K562 (cell line): ENCODE measurements around the gene MTMR10. TPM values are rescaled to one million over a fixed set of nuclear protein-coding genes. Genes with fewer than 3 reads are reported as not detected.

ENCODE experiments used
- ATAC-seq: fragments of 200-7000 bp; cut with Tn5 transposase; 3 replicates; pipeline ENCODE4 v1.9.1; 2020; ENCODE audit warnings: moderate library complexity
- BruUV-seq: library from RNA; stranded (reverse); fragments of 400-500 nt; replicated peaks from 2 replicates; lab custom pipeline; 2021; lab: Mats Ljungman, UMichigan
- CTCF ChIA-PET: fragments of 300-600 bp; formaldehyde crosslinking; extraction: SDS; loops from one replicate; lab custom pipeline; 2021; ENCODE audit warnings: low intra/inter-chr PET ratio; lab: Yijun Ruan, JAX
- POLR2A ChIA-PET: fragments of 300-600, 350-650 bp; sonication (Branson Sonifier 250); formaldehyde crosslinking; extraction: SDS; loops from one replicate; lab custom pipeline; 2021; ENCODE audit warnings: antibody characterized with exemption, inconsistent platforms; lab: Yijun Ruan, JAX
- DNase-seq, 4 experiments: peaks; one replicate each; pipeline versions ENCODE4 v3.0.0 to v3.0.0-alpha.2; 2011 to 2018; ENCODE audit warnings: low spot score in 3 of 4, mixed read lengths in 3 of 4; ENCODE audit errors: extremely low read depth in 1 of 4
- FAIRE-seq: peaks from 2 replicates; lab custom pipeline; 2011; peaks lifted over from hg19 to GRCh38; lab: Jason Lieb, UNC
- H2AFZ ChIP-seq: 2 replicates; pipeline ENCODE4 v1.6.0; 2011; ENCODE audit warnings: low read depth, low read length, control low read depth, inconsistent platforms
- H3K27ac ChIP-seq: fragments of 200-600 bp; 3 replicates; pipeline ENCODE4 v1.8.0; 2011; ENCODE audit warnings: low read depth, mild to moderate bottlenecking, control low read depth, inconsistent platforms, low read length, moderate library complexity, mixed read lengths; ENCODE audit errors: extremely low read depth
- H3K27me3 ChIP-seq, 2 experiments: fragments of 300-600 bp in 1 of 2; 2 replicates in 1 of 2; 3 replicates in 1 of 2; pipeline versions ENCODE4 v1.6.0 to v1.8.0; 2011; ENCODE audit warnings: inconsistent platforms in 2 of 2, low read length in 2 of 2, mild to moderate bottlenecking in 1 of 2, mixed read lengths in 1 of 2, moderate library complexity in 1 of 2; ENCODE audit not compliant: control insufficient read depth in 2 of 2, insufficient read depth in 2 of 2
- H3K36me3 ChIP-seq: fragments of 300-600 bp; 3 replicates; pipeline ENCODE4 v1.8.0; 2011; ENCODE audit warnings: mild to moderate bottlenecking, low read length, inconsistent platforms; ENCODE audit not compliant: control insufficient read depth, insufficient read depth
- H3K4me1 ChIP-seq, 2 experiments: fragments of 200-600 bp in 1 of 2; replicated peaks in 1 of 2; 2 replicates in 1 of 2; 3 replicates in 1 of 2; pipeline versions ENCODE4 v1.5.1 to v1.8.0; 2011; ENCODE audit warnings: inconsistent platforms in 2 of 2, low read length in 2 of 2, mild to moderate bottlenecking in 1 of 2, mixed read lengths in 1 of 2, moderate library complexity in 1 of 2; ENCODE audit not compliant: control insufficient read depth in 2 of 2, insufficient read depth in 2 of 2
- H3K4me2 ChIP-seq: 2 replicates; pipeline ENCODE4 v1.6.1; 2011; ENCODE audit warnings: low read length, control low read depth, inconsistent platforms, mixed read lengths; ENCODE audit not compliant: insufficient read depth
- H3K4me3 ChIP-seq: fragments of 200-600 bp; sonication (generic), shearing (Covaris generic); 2 replicates; pipeline ENCODE4 v1.5.1; 2016; ENCODE audit warnings: control low read depth, inconsistent platforms
- H3K79me2 ChIP-seq: fragments of 200-600 bp; 3 replicates; pipeline ENCODE4 v1.8.0; 2011; ENCODE audit warnings: low read length, inconsistent platforms; ENCODE audit not compliant: control insufficient read depth, insufficient read depth
- H3K9ac ChIP-seq, 2 experiments: 2 replicates each; pipeline versions ENCODE4 v1.6.0 to v1.6.1; 2011; ENCODE audit warnings: low read depth in 2 of 2, low read length in 2 of 2, control low read depth in 1 of 2, inconsistent platforms in 1 of 2, mild to moderate bottlenecking in 1 of 2, mixed read lengths in 1 of 2; ENCODE audit not compliant: insufficient read depth in 1 of 2
- H3K9me1 ChIP-seq: one replicate; pipeline ENCODE4 v1.6.0; 2011; ENCODE audit warnings: inconsistent platforms, mild to moderate bottlenecking, low read length, moderate library complexity; ENCODE audit not compliant: control insufficient read depth, insufficient read depth
- H3K9me3 ChIP-seq: replicated peaks from 2 replicates; pipeline ENCODE4 v1.5.1; 2011; ENCODE audit warnings: low read depth, low read length, inconsistent platforms; ENCODE audit not compliant: control insufficient read depth, insufficient read depth
- H4K20me1 ChIP-seq: replicated peaks from 2 replicates; pipeline ENCODE4 v1.6.1; 2011; ENCODE audit warnings: low read length, inconsistent platforms, mixed read lengths; ENCODE audit not compliant: control insufficient read depth, insufficient read depth
- HNRNPH1 ChIP-seq: fragments of 200-400 bp; formaldehyde crosslinking; optimal IDR thresholded peaks from 2 replicates; pipeline ENCODE3; 2017; ENCODE audit warnings: low read depth, mild to moderate bottlenecking, low read length, moderate library complexity
- JUN ChIP-seq, 2 experiments: sonication (generic) in 1 of 2; formaldehyde crosslinking in 1 of 2; IDR thresholded peaks; 2 replicates each; pipeline versions ENCODE4 v1.6.1 to v1.8.0; 2012 to 2022; ENCODE audit warnings: borderline replicate concordance in 2 of 2, mild to moderate bottlenecking in 2 of 2, improper control_type of control experiment in 1 of 2, low read depth in 1 of 2, low read length in 1 of 2, missing genetic modification reagents in 1 of 2
- NBN ChIP-seq: fragments of 450-650 bp; IDR thresholded peaks from 2 replicates; pipeline ENCODE4 v1.6.1; 2016; ENCODE audit warnings: low read depth, mild to moderate bottlenecking
- NCOR1 ChIP-seq: fragments of 450-650 bp; IDR thresholded peaks from 2 replicates; pipeline ENCODE4 v1.6.1; 2016; ENCODE audit warnings: mild to moderate bottlenecking, moderate library complexity
- RBM15 ChIP-seq: fragments of 200-400 bp; formaldehyde crosslinking; IDR thresholded peaks from 2 replicates; pipeline ENCODE4 v1.6.1; 2018; ENCODE audit warnings: mild to moderate bottlenecking, low read length, moderate library complexity; ENCODE audit not compliant: insufficient read depth
- RUNX1 ChIP-seq: sonication (generic); IDR thresholded peaks from 2 replicates; pipeline ENCODE4 v1.6.1; 2016; ENCODE audit warnings: antibody characterized with exemption, low read depth
- WGBS: fragments of 100-300 bp; shearing (Covaris generic); methylation state at CpG from one replicate; pipeline ENCODE4 v1.1.6; 2016; ENCODE audit warnings: low coverage, mixed read lengths; ENCODE audit not compliant: insufficient coverage; ENCODE audit errors: missing lambda C conversion rate; 5-methylcytosine and 5-hydroxymethylcytosine counted together
- in situ Hi-C: fragments of 300-500 bp; cut with MboI; formaldehyde crosslinking; loops from 4 replicates; pipeline ENCODE4 v1.15.0; 2018; ENCODE audit warnings: inconsistent platforms, mixed read lengths
- intact Hi-C: fragments of 100-400 bp; cut with micrococcal nuclease; formaldehyde crosslinking; loops from 2 replicates; pipeline ENCODE4 v1.14.2; 2022
- polyA plus RNA-seq, 8 experiments: library from polyadenylated mRNA; depleted of rRNA in 4 of 8; stranded (reverse) in 5 of 8; unstranded in 3 of 8; fragments of >200 nt; fragmentation: Nextera tagmentation in 2 of 8; fragmentation: Illumina TruSeq in 1 of 8; extraction: Ambion mirVana in 2 of 8; extraction: Trizol in 1 of 8; gene quantifications; 2 replicates each; pipeline versions ENCODE4 v1.2.1 to v1.2.3, GENCODE V29; 2011 to 2014; ENCODE audit warnings: inconsistent platforms in 1 of 8, missing spikeins in 1 of 8
- total RNA-seq, 7 experiments: library from RNA; depleted of rRNA in 6 of 7; stranded (reverse); fragments of >200 nt in 6 of 7; fragmentation: Illumina TruSeq in 2 of 7; extraction: Trizol in 2 of 7; gene quantifications; 2 replicates each; pipeline versions ENCODE4 v1.2.1 to v1.2.3, GENCODE V29; 2011 to 2021; ENCODE audit warnings: low replicate concordance in 1 of 7
- TF ChIP-seq, protein P1 (sequence below): conservative IDR thresholded peaks from 2 replicates; pipeline ENCODE4 v1.6.1; 2011; ENCODE audit warnings: low read depth, mild to moderate bottlenecking, low read length; ENCODE audit not compliant: control insufficient read depth
- TF ChIP-seq, protein P2 (sequence below): fragments of 450-650 bp; IDR thresholded peaks from 2 replicates; pipeline ENCODE4 v1.6.1; 2016; ENCODE audit warnings: mild to moderate bottlenecking
- TF ChIP-seq, protein P3 (sequence below): sonication (generic); formaldehyde crosslinking; IDR thresholded peaks from 2 replicates; pipeline ENCODE4 v1.9.0; 2022; ENCODE audit warnings: mild to moderate bottlenecking, missing genetic modification reagents
- TF ChIP-seq, protein P4 (sequence below): fragments of 250-450 bp; sonication (Bioruptor Pico); IDR thresholded peaks from 2 replicates; pipeline ENCODE4 v1.4.0; 2020; ENCODE audit warnings: mild to moderate bottlenecking, moderate library complexity, borderline replicate concordance
- TF ChIP-seq, protein P5 (sequence below): fragments of 450-650 bp; formaldehyde crosslinking; IDR thresholded peaks from 2 replicates; pipeline ENCODE4 v1.4.0; 2020; ENCODE audit warnings: mild to moderate bottlenecking, moderate library complexity
- TF ChIP-seq, protein P6 (sequence below): fragments of 450-650 bp; formaldehyde crosslinking; IDR thresholded peaks from 2 replicates; pipeline ENCODE4 v1.4.0; 2020; ENCODE audit warnings: mild to moderate bottlenecking

Gene MTMR10
- total and polyA plus RNA-seq, 9 of the 15 experiments (the other 6 are each of a cell fraction or from before 2014, with no cell fraction given): 1.6 to 6.8 (median 4.8) TPM

DNA sequence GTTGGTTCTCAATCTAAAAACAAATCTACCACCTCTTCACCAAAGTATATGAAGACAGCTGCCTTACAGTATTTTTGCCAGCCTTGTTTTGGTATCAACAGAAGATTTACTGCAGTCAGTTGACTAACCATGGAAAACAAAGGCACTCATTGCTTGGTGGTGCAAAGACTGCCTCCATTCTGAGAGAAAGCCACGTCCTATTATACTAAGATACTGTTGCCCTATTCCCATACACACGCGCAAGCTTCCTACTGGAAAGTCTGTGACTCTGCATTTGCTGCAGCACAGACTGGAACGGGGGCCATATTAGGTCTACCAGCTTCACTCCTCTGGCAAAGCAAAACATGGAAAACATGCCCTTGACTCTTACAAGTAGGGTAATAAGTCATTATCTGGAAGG is 18.0 kb downstream of the MTMR10 start:
- Histone ChIP-seq H3K4me2 (no peak overlapping the region), H3K27ac (no peak overlapping the region), H3K27me3 (no peaks in the 10 kb centered on the region), H3K36me3 (peaks cover 12% of the 10 kb centered on the region; the same call in 2 of the 3 replicates), H3K4me1 (peaks cover 0 to under 1% of the 10 kb centered on the region in 2 experiments; a peak in 1 of 5 replicates), H3K79me2 (no peaks in the 10 kb centered on the region), H2AFZ (no peak overlapping the region), H4K20me1 (peaks cover 7% of the 10 kb centered on the region; the same call in 1 of the 2 replicates), H3K9me3 (no peaks in the 10 kb centered on the region), H3K4me3 (no peak overlapping the region), H3K9ac (no peak overlapping the region), H3K9me1 (no peaks in the 10 kb centered on the region)
- ChIA-PET POLR2A (interaction anchor here (1.7 to 2.0 kb wide), 2 partner anchors 11 to 12 kb away, joined by 4 to 5 read pairs; no protein-coding TSS in a partner anchor), CTCF (no interaction called here)
- no peak for FAIRE-seq
- intact Hi-C loops (no loop called here), in situ Hi-C loops (no loop called here)
- no peak for ATAC-seq
- DNase-seq: no peak
- 81% methylated on average over 4 of the region's 4 CpGs for WGBS
- BruUV-seq: no TSS peak
- TF ChIP-seq RBM15 (no peak), NBN (no peak), NCOR1 (no peak), RUNX1 (no peak), JUN (IDR thresholded peaks at IDR 0.05; ENCODE audit: borderline replicate concordance, low read depth, low read length) (no peak), JUN (CRISPR knock-in tag; IDR thresholded peaks at IDR 0.05; ENCODE audit: borderline replicate concordance) (no peak), HNRNPH1 (no peak)
- TF ChIP-seq, protein P1, sequence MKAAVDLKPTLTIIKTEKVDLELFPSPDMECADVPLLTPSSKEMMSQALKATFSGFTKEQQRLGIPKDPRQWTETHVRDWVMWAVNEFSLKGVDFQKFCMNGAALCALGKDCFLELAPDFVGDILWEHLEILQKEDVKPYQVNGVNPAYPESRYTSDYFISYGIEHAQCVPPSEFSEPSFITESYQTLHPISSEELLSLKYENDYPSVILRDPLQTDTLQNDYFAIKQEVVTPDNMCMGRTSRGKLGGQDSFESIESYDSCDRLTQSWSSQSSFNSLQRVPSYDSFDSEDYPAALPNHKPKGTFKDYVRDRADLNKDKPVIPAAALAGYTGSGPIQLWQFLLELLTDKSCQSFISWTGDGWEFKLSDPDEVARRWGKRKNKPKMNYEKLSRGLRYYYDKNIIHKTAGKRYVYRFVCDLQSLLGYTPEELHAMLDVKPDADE: no peak
- TF ChIP-seq, protein P2, sequence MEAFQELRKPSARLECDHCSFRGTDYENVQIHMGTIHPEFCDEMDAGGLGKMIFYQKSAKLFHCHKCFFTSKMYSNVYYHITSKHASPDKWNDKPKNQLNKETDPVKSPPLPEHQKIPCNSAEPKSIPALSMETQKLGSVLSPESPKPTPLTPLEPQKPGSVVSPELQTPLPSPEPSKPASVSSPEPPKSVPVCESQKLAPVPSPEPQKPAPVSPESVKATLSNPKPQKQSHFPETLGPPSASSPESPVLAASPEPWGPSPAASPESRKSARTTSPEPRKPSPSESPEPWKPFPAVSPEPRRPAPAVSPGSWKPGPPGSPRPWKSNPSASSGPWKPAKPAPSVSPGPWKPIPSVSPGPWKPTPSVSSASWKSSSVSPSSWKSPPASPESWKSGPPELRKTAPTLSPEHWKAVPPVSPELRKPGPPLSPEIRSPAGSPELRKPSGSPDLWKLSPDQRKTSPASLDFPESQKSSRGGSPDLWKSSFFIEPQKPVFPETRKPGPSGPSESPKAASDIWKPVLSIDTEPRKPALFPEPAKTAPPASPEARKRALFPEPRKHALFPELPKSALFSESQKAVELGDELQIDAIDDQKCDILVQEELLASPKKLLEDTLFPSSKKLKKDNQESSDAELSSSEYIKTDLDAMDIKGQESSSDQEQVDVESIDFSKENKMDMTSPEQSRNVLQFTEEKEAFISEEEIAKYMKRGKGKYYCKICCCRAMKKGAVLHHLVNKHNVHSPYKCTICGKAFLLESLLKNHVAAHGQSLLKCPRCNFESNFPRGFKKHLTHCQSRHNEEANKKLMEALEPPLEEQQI: no peak
- TF ChIP-seq, protein P3, sequence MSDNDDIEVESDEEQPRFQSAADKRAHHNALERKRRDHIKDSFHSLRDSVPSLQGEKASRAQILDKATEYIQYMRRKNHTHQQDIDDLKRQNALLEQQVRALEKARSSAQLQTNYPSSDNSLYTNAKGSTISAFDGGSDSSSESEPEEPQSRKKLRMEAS (CRISPR knock-in tag): no peak
- TF ChIP-seq, protein P4, sequence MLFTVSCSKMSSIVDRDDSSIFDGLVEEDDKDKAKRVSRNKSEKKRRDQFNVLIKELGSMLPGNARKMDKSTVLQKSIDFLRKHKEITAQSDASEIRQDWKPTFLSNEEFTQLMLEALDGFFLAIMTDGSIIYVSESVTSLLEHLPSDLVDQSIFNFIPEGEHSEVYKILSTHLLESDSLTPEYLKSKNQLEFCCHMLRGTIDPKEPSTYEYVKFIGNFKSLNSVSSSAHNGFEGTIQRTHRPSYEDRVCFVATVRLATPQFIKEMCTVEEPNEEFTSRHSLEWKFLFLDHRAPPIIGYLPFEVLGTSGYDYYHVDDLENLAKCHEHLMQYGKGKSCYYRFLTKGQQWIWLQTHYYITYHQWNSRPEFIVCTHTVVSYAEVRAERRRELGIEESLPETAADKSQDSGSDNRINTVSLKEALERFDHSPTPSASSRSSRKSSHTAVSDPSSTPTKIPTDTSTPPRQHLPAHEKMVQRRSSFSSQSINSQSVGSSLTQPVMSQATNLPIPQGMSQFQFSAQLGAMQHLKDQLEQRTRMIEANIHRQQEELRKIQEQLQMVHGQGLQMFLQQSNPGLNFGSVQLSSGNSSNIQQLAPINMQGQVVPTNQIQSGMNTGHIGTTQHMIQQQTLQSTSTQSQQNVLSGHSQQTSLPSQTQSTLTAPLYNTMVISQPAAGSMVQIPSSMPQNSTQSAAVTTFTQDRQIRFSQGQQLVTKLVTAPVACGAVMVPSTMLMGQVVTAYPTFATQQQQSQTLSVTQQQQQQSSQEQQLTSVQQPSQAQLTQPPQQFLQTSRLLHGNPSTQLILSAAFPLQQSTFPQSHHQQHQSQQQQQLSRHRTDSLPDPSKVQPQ: no peak
- TF ChIP-seq, protein P5, sequence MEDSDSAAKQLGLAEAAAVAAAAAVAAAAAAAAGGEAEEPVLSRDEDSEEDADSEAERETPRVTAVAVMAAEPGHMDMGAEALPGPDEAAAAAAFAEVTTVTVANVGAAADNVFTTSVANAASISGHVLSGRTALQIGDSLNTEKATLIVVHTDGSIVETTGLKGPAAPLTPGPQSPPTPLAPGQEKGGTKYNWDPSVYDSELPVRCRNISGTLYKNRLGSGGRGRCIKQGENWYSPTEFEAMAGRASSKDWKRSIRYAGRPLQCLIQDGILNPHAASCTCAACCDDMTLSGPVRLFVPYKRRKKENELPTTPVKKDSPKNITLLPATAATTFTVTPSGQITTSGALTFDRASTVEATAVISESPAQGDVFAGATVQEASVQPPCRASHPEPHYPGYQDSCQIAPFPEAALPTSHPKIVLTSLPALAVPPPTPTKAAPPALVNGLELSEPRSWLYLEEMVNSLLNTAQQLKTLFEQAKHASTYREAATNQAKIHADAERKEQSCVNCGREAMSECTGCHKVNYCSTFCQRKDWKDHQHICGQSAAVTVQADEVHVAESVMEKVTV (CRISPR knock-in tag): no peak
- TF ChIP-seq, protein P6, sequence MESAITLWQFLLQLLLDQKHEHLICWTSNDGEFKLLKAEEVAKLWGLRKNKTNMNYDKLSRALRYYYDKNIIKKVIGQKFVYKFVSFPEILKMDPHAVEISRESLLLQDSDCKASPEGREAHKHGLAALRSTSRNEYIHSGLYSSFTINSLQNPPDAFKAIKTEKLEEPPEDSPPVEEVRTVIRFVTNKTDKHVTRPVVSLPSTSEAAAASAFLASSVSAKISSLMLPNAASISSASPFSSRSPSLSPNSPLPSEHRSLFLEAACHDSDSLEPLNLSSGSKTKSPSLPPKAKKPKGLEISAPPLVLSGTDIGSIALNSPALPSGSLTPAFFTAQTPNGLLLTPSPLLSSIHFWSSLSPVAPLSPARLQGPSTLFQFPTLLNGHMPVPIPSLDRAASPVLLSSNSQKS (CRISPR knock-in tag): no peak
